NT2/D1 (cell line): ENCODE data around the gene TAF15.

Source experiments
- SUZ12 ChIP-seq: IDR thresholded peaks from 2 replicates; pipeline ENCODE4 v1.6.1; 2011; ENCODE audit not compliant: insufficient read length, insufficient read depth; ENCODE audit errors: extremely low read depth
- YY1 ChIP-seq: IDR thresholded peaks from 2 replicates; pipeline ENCODE4 v1.6.1; 2011; ENCODE audit not compliant: insufficient read length, insufficient read depth
- ZNF274 ChIP-seq: IDR thresholded peaks from 2 replicates; pipeline ENCODE4 v1.6.1; 2011; ENCODE audit warnings: mild to moderate bottlenecking, low read depth, low read length

DNA sequence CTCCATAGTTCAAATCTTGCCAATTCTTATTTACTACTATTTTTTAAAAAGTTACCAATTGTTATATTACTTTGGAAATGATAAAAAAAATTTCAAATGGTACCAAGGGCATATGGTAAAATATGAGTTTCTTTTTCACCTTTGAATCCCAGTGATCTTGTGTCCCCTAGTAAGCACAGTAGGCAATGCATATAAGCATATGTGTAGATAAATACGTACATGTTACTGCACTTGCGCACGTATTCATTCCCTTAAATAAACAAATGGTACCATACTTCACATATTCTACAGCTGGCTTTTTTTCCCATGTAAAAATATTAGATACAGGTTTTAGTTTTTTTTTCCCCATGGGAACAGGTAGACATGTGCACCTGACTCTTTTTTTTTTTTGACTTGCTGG, 31.8 kb downstream of the TAF15 start:
- TF ChIP-seq YY1 (no peak), SUZ12 (no peak), ZNF274 (no peak)
